Measurements from ENCODE around the gene LLPH. TPM values are rescaled to one million over a fixed set of nuclear protein-coding genes. Genes with fewer than 3 reads are reported as not detected.

Gene LLPH
- total and polyA plus RNA-seq, 2 of the 13 experiments (the other 11 are each of a cell fraction or from before 2014, with no cell fraction given): 4.2 to 25.6 TPM

GRCh38 chr12:66130267-66131066 is at the start of gene LLPH (continued):
- TF ChIP-seq, protein P1, sequence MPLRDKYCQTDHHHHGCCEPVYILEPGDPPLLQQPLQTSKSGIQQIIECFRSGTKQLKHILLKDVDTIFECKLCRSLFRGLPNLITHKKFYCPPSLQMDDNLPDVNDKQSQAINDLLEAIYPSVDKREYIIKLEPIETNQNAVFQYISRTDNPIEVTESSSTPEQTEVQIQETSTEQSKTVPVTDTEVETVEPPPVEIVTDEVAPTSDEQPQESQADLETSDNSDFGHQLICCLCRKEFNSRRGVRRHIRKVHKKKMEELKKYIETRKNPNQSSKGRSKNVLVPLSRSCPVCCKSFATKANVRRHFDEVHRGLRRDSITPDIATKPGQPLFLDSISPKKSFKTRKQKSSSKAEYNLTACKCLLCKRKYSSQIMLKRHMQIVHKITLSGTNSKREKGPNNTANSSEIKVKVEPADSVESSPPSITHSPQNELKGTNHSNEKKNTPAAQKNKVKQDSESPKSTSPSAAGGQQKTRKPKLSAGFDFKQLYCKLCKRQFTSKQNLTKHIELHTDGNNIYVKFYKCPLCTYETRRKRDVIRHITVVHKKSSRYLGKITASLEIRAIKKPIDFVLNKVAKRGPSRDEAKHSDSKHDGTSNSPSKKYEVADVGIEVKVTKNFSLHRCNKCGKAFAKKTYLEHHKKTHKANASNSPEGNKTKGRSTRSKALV (CRISPR knock-in tag; IDR thresholded peaks at IDR 0.05): no peak
- TF ChIP-seq ZNF790 (CRISPR knock-in tag; IDR thresholded peaks at IDR 0.05; ENCODE audit: borderline replicate concordance): no peak
- TF ChIP-seq ZNF20 (CRISPR knock-in tag; IDR thresholded peaks at IDR 0.05): no peak
- TF ChIP-seq ATM (IDR thresholded peaks at IDR 0.05; ENCODE audit: borderline replicate concordance): no peak
- TF ChIP-seq HNF1A (IDR thresholded peaks at IDR 0.05; ENCODE audit: low read depth): no peak
- TF ChIP-seq HNF1A (CRISPR knock-in tag; IDR thresholded peaks at IDR 0.05; ENCODE audit: borderline replicate concordance): no peak; the same call in 1 of the 2 replicates
- TF ChIP-seq FIP1L1 (IDR thresholded peaks at IDR 0.05; ENCODE audit: borderline replicate concordance, insufficient read depth, low read depth, low read length): no peak
- TF ChIP-seq, protein P2, sequence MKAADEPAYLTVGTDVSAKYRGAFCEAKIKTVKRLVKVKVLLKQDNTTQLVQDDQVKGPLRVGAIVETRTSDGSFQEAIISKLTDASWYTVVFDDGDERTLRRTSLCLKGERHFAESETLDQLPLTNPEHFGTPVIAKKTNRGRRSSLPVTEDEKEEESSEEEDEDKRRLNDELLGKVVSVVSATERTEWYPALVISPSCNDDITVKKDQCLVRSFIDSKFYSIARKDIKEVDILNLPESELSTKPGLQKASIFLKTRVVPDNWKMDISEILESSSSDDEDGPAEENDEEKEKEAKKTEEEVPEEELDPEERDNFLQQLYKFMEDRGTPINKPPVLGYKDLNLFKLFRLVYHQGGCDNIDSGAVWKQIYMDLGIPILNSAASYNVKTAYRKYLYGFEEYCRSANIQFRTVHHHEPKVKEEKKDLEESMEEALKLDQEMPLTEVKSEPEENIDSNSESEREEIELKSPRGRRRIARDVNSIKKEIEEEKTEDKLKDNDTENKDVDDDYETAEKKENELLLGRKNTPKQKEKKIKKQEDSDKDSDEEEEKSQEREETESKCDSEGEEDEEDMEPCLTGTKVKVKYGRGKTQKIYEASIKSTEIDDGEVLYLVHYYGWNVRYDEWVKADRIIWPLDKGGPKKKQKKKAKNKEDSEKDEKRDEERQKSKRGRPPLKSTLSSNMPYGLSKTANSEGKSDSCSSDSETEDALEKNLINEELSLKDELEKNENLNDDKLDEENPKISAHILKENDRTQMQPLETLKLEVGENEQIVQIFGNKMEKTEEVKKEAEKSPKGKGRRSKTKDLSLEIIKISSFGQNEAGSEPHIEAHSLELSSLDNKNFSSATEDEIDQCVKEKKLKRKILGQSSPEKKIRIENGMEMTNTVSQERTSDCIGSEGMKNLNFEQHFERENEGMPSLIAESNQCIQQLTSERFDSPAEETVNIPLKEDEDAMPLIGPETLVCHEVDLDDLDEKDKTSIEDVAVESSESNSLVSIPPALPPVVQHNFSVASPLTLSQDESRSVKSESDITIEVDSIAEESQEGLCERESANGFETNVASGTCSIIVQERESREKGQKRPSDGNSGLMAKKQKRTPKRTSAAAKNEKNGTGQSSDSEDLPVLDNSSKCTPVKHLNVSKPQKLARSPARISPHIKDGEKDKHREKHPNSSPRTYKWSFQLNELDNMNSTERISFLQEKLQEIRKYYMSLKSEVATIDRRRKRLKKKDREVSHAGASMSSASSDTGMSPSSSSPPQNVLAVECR (CRISPR knock-in tag; IDR thresholded peaks at IDR 0.05; ENCODE audit: borderline replicate concordance): peak; percentile 97
- TF ChIP-seq, protein P3, sequence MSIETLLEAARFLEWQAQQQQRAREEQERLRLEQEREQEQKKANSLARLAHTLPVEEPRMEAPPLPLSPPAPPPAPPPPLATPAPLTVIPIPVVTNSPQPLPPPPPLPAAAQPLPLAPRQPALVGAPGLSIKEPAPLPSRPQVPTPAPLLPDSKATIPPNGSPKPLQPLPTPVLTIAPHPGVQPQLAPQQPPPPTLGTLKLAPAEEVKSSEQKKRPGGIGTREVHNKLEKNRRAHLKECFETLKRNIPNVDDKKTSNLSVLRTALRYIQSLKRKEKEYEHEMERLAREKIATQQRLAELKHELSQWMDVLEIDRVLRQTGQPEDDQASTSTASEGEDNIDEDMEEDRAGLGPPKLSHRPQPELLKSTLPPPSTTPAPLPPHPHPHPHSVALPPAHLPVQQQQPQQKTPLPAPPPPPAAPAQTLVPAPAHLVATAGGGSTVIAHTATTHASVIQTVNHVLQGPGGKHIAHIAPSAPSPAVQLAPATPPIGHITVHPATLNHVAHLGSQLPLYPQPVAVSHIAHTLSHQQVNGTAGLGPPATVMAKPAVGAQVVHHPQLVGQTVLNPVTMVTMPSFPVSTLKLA (IDR thresholded peaks at IDR 0.05): 0 out of 2 replicates have a peak, but pooled peaks have one; percentile 14
- TF ChIP-seq ZBTB14 (CRISPR knock-in tag; IDR thresholded peaks at IDR 0.05): no peak
- TF ChIP-seq HOXA9 (CRISPR knock-in tag; IDR thresholded peaks at IDR 0.05; ENCODE audit: borderline replicate concordance): no peak
- TF ChIP-seq ZNF768 (CRISPR knock-in tag; IDR thresholded peaks at IDR 0.05): no peak
- TF ChIP-seq ZNF232 (CRISPR knock-in tag; IDR thresholded peaks at IDR 0.05; ENCODE audit: borderline replicate concordance): 0 out of 2 replicates have a peak, but pooled peaks have one; percentile 7
- peak; percentile 94 for TF ChIP-seq ZMYM4 (CRISPR knock-in tag; IDR thresholded peaks at IDR 0.05)
